ENCODE measurements around the gene NHEJ1. TPM values are rescaled to one million over a fixed set of nuclear protein-coding genes. Genes with fewer than 3 reads are reported as not detected.
A peak's percentile ranks its signal among the peaks of the same experiment; 100 is the strongest.

The NHEJ1 gene
- total and polyA plus RNA-seq, 2 of the 13 experiments (the other 11 are each of a cell fraction or from before 2014, with no cell fraction given), result 30.0 to 30.7 TPM

- no peak for TF ChIP-seq ZBTB34 (CRISPR knock-in tag; IDR thresholded peaks at IDR 0.05)
- TF ChIP-seq ZNF496 (CRISPR knock-in tag; IDR thresholded peaks at IDR 0.05; ENCODE audit: insufficient replicate concordance), result no peak
- TF ChIP-seq ZNF567 (CRISPR knock-in tag; IDR thresholded peaks at IDR 0.05; ENCODE audit: borderline replicate concordance), result no peak
- no peak for TF ChIP-seq NFATC3 (CRISPR knock-in tag; IDR thresholded peaks at IDR 0.05)
- TF ChIP-seq GABPB1 (CRISPR knock-in tag; IDR thresholded peaks at IDR 0.05), result no peak
- TF ChIP-seq STAG1 (CRISPR knock-in tag; IDR thresholded peaks at IDR 0.05), result peak; percentile 92
- no peak for TF ChIP-seq DZIP1 (CRISPR knock-in tag; IDR thresholded peaks at IDR 0.05)
- TF ChIP-seq HNRNPL (IDR thresholded peaks at IDR 0.05; ENCODE audit: low read depth, low read length), result no peak
- no peak for TF ChIP-seq TRIM22 (IDR thresholded peaks at IDR 0.05)
- TF ChIP-seq LCORL (IDR thresholded peaks at IDR 0.05), result no peak
- 0 out of 2 replicates have a peak, but pooled peaks have one; percentile 31 for TF ChIP-seq LCORL (CRISPR knock-in tag; IDR thresholded peaks at IDR 0.05)
- no peak for TF ChIP-seq SUZ12 (IDR thresholded peaks at IDR 0.05; ENCODE audit: low read depth, low read length)
- TF ChIP-seq SYNCRIP (IDR thresholded peaks at IDR 0.05; ENCODE audit: insufficient read depth, low read depth, low read length), result no peak
- TF ChIP-seq ZNF543 (CRISPR knock-in tag; IDR thresholded peaks at IDR 0.05), result no peak
- no peak for TF ChIP-seq REST (IDR thresholded peaks at IDR 0.05; ENCODE audit: borderline replicate concordance in 1 of 2, low read depth in 1 of 2, low read length in 2 of 2)
- no peak for TF ChIP-seq ZZZ3 (CRISPR knock-in tag; IDR thresholded peaks at IDR 0.05; ENCODE audit: borderline replicate concordance)
- no peak for TF ChIP-seq PHF8 (CRISPR knock-in tag; IDR thresholded peaks at IDR 0.05)
- TF ChIP-seq FOXP4 (CRISPR knock-in tag; IDR thresholded peaks at IDR 0.05), result no peak
- no peak for TF ChIP-seq ZFY (CRISPR knock-in tag; IDR thresholded peaks at IDR 0.05)
Observed at GRCh38 chr2:219119422-219120043, 41.1 kb downstream of the NHEJ1 start (continued).

Data from HepG2 (cell line).